ENCODE results near the gene MYO9B. TPM values are rescaled to one million over a fixed set of nuclear protein-coding genes. Genes with fewer than 3 reads are reported as not detected.
"Not testable (repeated sequence)": the region's sequence is repeated elsewhere in the genome, so short reads cannot be mapped to it uniquely, and the experiment has no call there.

The MYO9B gene
- total RNA-seq, 1 experiment from 2014 or later = 85.4 TPM

DNA sequence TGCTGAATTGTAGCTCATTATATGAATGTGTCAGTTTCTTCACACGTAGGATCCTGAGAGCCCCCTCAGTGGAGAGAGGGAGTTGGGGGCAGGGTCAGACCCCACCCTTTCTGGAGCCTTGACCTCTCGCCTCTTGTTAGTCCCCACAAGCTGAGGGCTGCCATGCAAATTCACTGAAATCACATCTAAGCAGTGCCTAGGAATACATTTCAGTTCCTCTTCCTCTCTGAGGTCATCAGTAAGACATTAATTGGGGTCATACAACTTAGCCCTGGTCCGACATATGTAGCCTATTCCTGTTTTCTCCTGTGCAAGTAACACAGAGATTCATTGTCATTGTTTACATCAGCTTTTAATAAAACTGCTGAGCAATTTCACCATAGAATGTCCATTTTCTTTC lies 30.0 kb downstream of the MYO9B start:
- Histone ChIP-seq H3K27ac (ENCODE audit: low read depth, low read length, poor library complexity, severe bottlenecking) (no peak overlapping the region), H3K4me1 (ENCODE audit: insufficient read depth, low read length, poor library complexity, severe bottlenecking) (peaks cover 18% of the 10 kb centered on the region), H3K4me3 (ENCODE audit: low read depth, low read length, poor library complexity, severe bottlenecking) (no peak overlapping the region), H3K36me3 (ENCODE audit: insufficient read depth, low read length, poor library complexity, severe bottlenecking) (peaks cover 25% of the 10 kb centered on the region), H3K27me3 (replicated peaks; ENCODE audit: insufficient read depth, low read depth, low read length, poor library complexity) (no peaks in the 10 kb centered on the region), H3K9me3 (ENCODE audit: low read depth, low read length, poor library complexity, severe bottlenecking) (no peaks in the 10 kb centered on the region)
- no peak for TF ChIP-seq EZH2 (IDR thresholded peaks at IDR 0.05; ENCODE audit: borderline replicate concordance, low read depth, low read length, poor library complexity, severe bottlenecking)
- TF ChIP-seq, protein P1, sequence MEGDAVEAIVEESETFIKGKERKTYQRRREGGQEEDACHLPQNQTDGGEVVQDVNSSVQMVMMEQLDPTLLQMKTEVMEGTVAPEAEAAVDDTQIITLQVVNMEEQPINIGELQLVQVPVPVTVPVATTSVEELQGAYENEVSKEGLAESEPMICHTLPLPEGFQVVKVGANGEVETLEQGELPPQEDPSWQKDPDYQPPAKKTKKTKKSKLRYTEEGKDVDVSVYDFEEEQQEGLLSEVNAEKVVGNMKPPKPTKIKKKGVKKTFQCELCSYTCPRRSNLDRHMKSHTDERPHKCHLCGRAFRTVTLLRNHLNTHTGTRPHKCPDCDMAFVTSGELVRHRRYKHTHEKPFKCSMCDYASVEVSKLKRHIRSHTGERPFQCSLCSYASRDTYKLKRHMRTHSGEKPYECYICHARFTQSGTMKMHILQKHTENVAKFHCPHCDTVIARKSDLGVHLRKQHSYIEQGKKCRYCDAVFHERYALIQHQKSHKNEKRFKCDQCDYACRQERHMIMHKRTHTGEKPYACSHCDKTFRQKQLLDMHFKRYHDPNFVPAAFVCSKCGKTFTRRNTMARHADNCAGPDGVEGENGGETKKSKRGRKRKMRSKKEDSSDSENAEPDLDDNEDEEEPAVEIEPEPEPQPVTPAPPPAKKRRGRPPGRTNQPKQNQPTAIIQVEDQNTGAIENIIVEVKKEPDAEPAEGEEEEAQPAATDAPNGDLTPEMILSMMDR (conservative IDR thresholded peaks at IDR 0.05; ENCODE audit: low read depth, low read length) = no peak
- no peak for DNase-seq (ENCODE audit: low spot score)
- no TSS peak for BruUV-seq (replicated peaks)
- POLR2A ChIA-PET (ENCODE audit: low non-redundant PET) = no interaction called here
- CTCF ChIA-PET = no interaction called here
- intact Hi-C loops (cut with micrococcal nuclease; ENCODE audit: unreplicated experiment) = no loop called here

DNA sequence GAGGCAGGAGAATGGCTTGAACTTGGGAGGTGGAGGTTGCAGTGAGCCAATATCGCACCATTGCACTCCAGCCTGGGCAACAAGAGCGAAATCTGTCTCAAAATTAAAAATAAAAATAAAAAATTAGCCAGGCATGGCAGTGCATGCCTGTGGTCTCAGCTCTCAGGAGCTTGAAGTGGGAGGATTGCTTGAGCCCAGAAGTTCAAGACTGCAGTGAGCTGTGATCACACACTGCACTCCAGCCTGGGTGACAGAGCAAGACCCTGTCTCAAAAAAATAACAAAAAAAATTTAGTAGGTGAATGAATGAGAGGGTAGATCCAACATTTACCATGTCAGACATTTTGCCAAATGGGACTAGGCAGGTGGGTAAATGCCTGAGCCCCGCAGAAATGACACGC lies 31.4 kb downstream of the MYO9B start:
- intact Hi-C loops (cut with micrococcal nuclease; ENCODE audit: unreplicated experiment); H3K27me3 ChIP-seq (replicated peaks; ENCODE audit: insufficient read depth, low read depth, low read length, poor library complexity); POLR2A ChIA-PET (ENCODE audit: low non-redundant PET); BruUV-seq (replicated peaks); H3K4me3 ChIP-seq (ENCODE audit: low read depth, low read length, poor library complexity, severe bottlenecking); CTCF ChIA-PET; DNase-seq (ENCODE audit: low spot score); H3K9me3 ChIP-seq (ENCODE audit: low read depth, low read length, poor library complexity, severe bottlenecking): not testable (repeated sequence)
- H3K36me3 ChIP-seq (ENCODE audit: insufficient read depth, low read length, poor library complexity, severe bottlenecking) = peaks cover 22% of the 10 kb centered on the region
- H3K4me1 ChIP-seq (ENCODE audit: insufficient read depth, low read length, poor library complexity, severe bottlenecking) = peaks cover 18% of the 10 kb centered on the region
- H3K27ac ChIP-seq (ENCODE audit: low read depth, low read length, poor library complexity, severe bottlenecking) = peak overlapping the region; percentile 49

DNA sequence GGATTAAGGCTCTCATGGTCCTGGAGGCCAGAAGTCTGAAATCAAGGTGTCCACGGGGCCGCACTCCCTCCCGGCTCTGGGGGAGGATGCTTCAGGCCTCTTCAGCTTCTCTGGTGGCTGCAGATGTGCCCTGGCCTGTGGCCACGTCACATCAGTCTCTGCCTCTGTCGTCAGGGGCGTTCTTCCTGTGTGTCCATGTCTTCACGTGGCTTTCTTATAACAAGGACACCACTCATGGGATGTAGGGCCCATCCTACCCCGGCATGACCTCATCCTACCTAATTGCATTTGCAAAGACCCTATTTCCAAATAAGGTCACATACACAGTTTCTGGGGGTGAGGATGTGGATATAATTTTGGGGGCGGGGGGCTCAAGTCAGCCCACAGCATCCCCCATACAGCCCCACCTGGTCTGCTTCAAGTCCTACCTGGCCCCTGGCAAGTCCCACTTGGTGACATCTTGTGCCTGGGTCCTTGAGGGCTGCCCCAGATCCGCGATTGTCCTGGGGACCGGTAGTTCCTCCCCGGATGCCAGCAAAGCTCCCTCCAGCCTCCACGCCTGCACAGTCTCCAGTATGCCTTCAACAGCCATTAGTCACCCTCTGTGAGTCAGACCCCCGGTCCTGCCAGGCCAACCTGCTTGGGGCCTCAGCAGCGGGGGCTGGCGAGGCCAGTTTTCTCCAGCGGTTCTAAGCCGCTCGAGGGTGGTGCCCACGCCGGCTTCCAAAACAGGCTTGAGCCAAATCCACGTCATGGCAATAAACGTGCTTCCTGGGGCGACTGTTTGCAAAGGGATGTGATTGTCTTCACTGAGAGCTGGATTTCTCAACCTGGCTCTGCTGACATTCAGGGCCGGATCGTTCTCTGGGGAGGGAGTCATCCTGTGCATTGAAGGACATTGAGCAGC lies 32.2 kb downstream of the MYO9B start:
- intact Hi-C loops (cut with micrococcal nuclease; ENCODE audit: unreplicated experiment) = loop anchor here (1.0 kb wide), 1 partner anchor 28 kb away; no protein-coding TSS in a partner anchor
- TF ChIP-seq, protein P1 (conservative IDR thresholded peaks at IDR 0.05; ENCODE audit: low read depth, low read length) = no peak
- no peak for TF ChIP-seq EZH2 (IDR thresholded peaks at IDR 0.05; ENCODE audit: borderline replicate concordance, low read depth, low read length, poor library complexity, severe bottlenecking)
- DNase-seq (ENCODE audit: low spot score) = peak; percentile 86
- Histone ChIP-seq H3K36me3 (ENCODE audit: insufficient read depth, low read length, poor library complexity, severe bottlenecking) (peaks cover 13% of the 10 kb centered on the region), H3K9me3 (ENCODE audit: low read depth, low read length, poor library complexity, severe bottlenecking) (no peaks in the 10 kb centered on the region), H3K27me3 (replicated peaks; ENCODE audit: insufficient read depth, low read depth, low read length, poor library complexity) (no peaks in the 10 kb centered on the region), H3K4me1 (ENCODE audit: insufficient read depth, low read length, poor library complexity, severe bottlenecking) (peaks cover 18% of the 10 kb centered on the region), H3K27ac (ENCODE audit: low read depth, low read length, poor library complexity, severe bottlenecking) (peak overlapping the region; percentile 49), H3K4me3 (ENCODE audit: low read depth, low read length, poor library complexity, severe bottlenecking) (no peak overlapping the region)
- ChIA-PET POLR2A (ENCODE audit: low non-redundant PET) (no interaction called here), CTCF (no interaction called here)
- no TSS peak for BruUV-seq (replicated peaks)

DNA sequence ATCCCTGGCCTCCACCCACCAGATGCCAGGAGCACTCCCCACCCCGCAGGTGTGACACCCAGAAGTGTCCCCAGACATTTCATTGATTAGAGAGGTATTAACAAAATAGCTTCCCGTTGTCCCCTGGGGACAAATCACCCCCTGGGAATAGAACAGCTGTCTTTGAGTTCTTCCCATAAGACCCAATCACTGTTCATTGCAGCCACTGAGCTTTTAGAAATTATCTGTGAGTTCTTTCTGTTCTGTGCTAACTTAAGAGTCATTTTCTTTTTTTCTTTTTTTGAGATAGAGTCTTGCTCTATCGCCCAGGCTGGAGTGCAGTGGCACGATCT lies 32.8 kb downstream of the MYO9B start:
- H3K4me3 ChIP-seq (ENCODE audit: low read depth, low read length, poor library complexity, severe bottlenecking) = no peak overlapping the region
- intact Hi-C loops (cut with micrococcal nuclease; ENCODE audit: unreplicated experiment) = loop anchor here (1.0 kb wide), 1 partner anchor 27 kb away; no protein-coding TSS in a partner anchor
- H3K27ac ChIP-seq (ENCODE audit: low read depth, low read length, poor library complexity, severe bottlenecking) = peak overlapping the region; percentile 49
- CTCF ChIA-PET = no interaction called here
- no TSS peak for BruUV-seq (replicated peaks)
- peaks cover 18% of the 10 kb centered on the region for H3K4me1 ChIP-seq (ENCODE audit: insufficient read depth, low read length, poor library complexity, severe bottlenecking)
- POLR2A ChIA-PET (ENCODE audit: low non-redundant PET) = no interaction called here
- DNase-seq (ENCODE audit: low spot score) = no peak
- peaks cover 7% of the 10 kb centered on the region for H3K36me3 ChIP-seq (ENCODE audit: insufficient read depth, low read length, poor library complexity, severe bottlenecking)
- H3K9me3 ChIP-seq (ENCODE audit: low read depth, low read length, poor library complexity, severe bottlenecking) = no peaks in the 10 kb centered on the region
- TF ChIP-seq EZH2 (IDR thresholded peaks at IDR 0.05; ENCODE audit: borderline replicate concordance, low read depth, low read length, poor library complexity, severe bottlenecking) = no peak
- TF ChIP-seq, protein P1 (conservative IDR thresholded peaks at IDR 0.05; ENCODE audit: low read depth, low read length) = no peak
- H3K27me3 ChIP-seq (replicated peaks; ENCODE audit: insufficient read depth, low read depth, low read length, poor library complexity) = no peaks in the 10 kb centered on the region

Measured in A673 (cell line).